ENCODE measurements around the gene GRPEL1.

GRCh38 chr4:7055990-7056325, 11.9 kb downstream of the GRPEL1 start:
- TF ChIP-seq EZH2 (IDR thresholded peaks at IDR 0.05; ENCODE audit: low read depth, unreplicated experiment) (no peak), CTCF (conservative IDR thresholded peaks at IDR 0.05; ENCODE audit: low read depth in 2 of 2) (no peak), POLR2AphosphoS5 (IDR thresholded peaks at IDR 0.05; ENCODE audit: low read depth) (no peak), CREB1 (CRISPR knock-in tag; IDR thresholded peaks at IDR 0.05; ENCODE audit: low read depth) (no peak), REST (IDR thresholded peaks at IDR 0.05; ENCODE audit: unreplicated experiment) (no peak), EZH2phosphoT487 (IDR thresholded peaks at IDR 0.05; ENCODE audit: unreplicated experiment) (no peak)
